Measurements from ENCODE around the gene RABGAP1L.
"Not testable (repeated sequence)": the region's sequence is repeated elsewhere in the genome, so short reads cannot be mapped to it uniquely, and the experiment has no call there.

Gene RABGAP1L

GRCh38 chr1:174266991-174267612 lies 107.8 kb downstream of the RABGAP1L start:
- in situ Hi-C loops (cut with HindIII; ENCODE audit: low pct_ligation_motif_present, low pct_unique_long_range_greater_than_20kb, low sequenced_read_pairs) = loop anchor here (25.0 kb wide), 1 partner anchor 470 kb away; no protein-coding TSS in a partner anchor

GRCh38 chr1:174269989-174270651 lies 110.8 kb downstream of the RABGAP1L start:
- DNase-seq = no peak
- in situ Hi-C loops (cut with HindIII; ENCODE audit: low pct_ligation_motif_present, low pct_unique_long_range_greater_than_20kb, low sequenced_read_pairs) = loop anchor here (25.0 kb wide), 1 partner anchor 467 kb away; no protein-coding TSS in a partner anchor

More at GRCh38 chr1:174266991-174267612, 107.8 kb downstream of the RABGAP1L start:
- no peak for DNase-seq

DNA sequence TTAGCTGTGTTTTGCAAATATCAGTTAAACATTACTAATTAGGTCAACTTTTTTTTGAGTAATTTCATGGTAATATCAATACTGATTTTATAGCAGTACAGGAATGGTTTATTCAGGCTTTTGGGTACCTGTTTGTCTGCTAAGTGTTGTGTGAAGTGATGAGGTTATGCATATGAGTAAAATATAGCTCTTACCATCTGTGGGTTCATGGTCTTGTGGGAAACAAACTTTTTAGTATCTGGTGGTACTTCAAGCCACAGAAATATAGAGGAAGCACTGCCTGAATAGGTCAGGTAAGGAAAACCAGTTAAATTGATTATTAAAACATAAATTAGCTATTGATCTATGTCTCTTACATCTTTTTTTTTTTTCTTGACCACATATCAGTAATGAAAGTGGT lies 113.9 kb downstream of the RABGAP1L start:
- no peak for DNase-seq

GRCh38 chr1:174273776-174274175 lies 114.5 kb downstream of the RABGAP1L start:
- in situ Hi-C loops (cut with HindIII; ENCODE audit: low pct_ligation_motif_present, low pct_unique_long_range_greater_than_20kb, low sequenced_read_pairs) = loop anchor here (25.0 kb wide), 1 partner anchor 464 kb away; no protein-coding TSS in a partner anchor
- no peak for DNase-seq

More for the DNA sequence above, 113.9 kb downstream of the RABGAP1L start:
- in situ Hi-C loops (cut with HindIII; ENCODE audit: low pct_ligation_motif_present, low pct_unique_long_range_greater_than_20kb, low sequenced_read_pairs) = loop anchor here (25.0 kb wide), 1 partner anchor 464 kb away; no protein-coding TSS in a partner anchor

GRCh38 chr1:174274452-174274851 lies 115.1 kb downstream of the RABGAP1L start:
- no peak for DNase-seq
- in situ Hi-C loops (cut with HindIII; ENCODE audit: low pct_ligation_motif_present, low pct_unique_long_range_greater_than_20kb, low sequenced_read_pairs) = loop anchor here (25.0 kb wide), 1 partner anchor 463 kb away; no protein-coding TSS in a partner anchor

- no peak for DNase-seq
- in situ Hi-C loops (cut with HindIII; ENCODE audit: low pct_ligation_motif_present, low pct_unique_long_range_greater_than_20kb, low sequenced_read_pairs) = loop anchor here (25.0 kb wide), 1 partner anchor 462 kb away; no protein-coding TSS in a partner anchor
Observed at GRCh38 chr1:174274884-174275283, 115.6 kb downstream of the RABGAP1L start.

- in situ Hi-C loops (cut with HindIII; ENCODE audit: low pct_ligation_motif_present, low pct_unique_long_range_greater_than_20kb, low sequenced_read_pairs) = no loop called here
- DNase-seq = no peak
Observed at GRCh38 chr1:174276087-174276486, 116.8 kb downstream of the RABGAP1L start.

- no peak for DNase-seq
- in situ Hi-C loops (cut with HindIII; ENCODE audit: low pct_ligation_motif_present, low pct_unique_long_range_greater_than_20kb, low sequenced_read_pairs) = no loop called here
Observed at GRCh38 chr1:174284052-174284451, 124.7 kb downstream of the RABGAP1L start.

- DNase-seq = no peak
- in situ Hi-C loops (cut with HindIII; ENCODE audit: low pct_ligation_motif_present, low pct_unique_long_range_greater_than_20kb, low sequenced_read_pairs) = no loop called here
Observed at GRCh38 chr1:174286042-174286441, 126.7 kb downstream of the RABGAP1L start.

- in situ Hi-C loops (cut with HindIII; ENCODE audit: low pct_ligation_motif_present, low pct_unique_long_range_greater_than_20kb, low sequenced_read_pairs) = no loop called here
- no peak for DNase-seq
Observed at GRCh38 chr1:174289644-174290310, 130.5 kb downstream of the RABGAP1L start.

DNA sequence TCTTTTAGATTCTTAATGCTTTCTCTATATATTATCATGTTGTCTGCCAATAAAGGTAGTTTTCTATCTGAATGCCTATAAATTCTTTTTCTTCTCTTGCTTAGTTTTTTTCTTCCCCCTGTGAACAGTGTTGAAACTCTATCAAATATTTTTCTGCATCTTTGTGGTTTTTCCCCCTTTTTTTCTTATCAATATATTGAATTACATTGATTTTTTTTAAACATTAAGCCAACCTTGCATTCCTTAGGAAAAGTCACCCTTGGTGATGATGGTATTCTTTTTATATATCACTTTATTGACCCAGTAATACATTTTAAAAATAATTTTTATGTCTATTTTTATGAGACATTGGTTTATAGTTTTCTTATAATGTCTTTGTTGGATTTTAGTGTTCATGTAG lies 131.7 kb downstream of the RABGAP1L start:
- no peak for DNase-seq
- in situ Hi-C loops (cut with HindIII; ENCODE audit: low pct_ligation_motif_present, low pct_unique_long_range_greater_than_20kb, low sequenced_read_pairs) = no loop called here

- in situ Hi-C loops (cut with HindIII; ENCODE audit: low pct_ligation_motif_present, low pct_unique_long_range_greater_than_20kb, low sequenced_read_pairs) = no loop called here
- no peak for DNase-seq
Observed at GRCh38 chr1:174296309-174296708, 137.0 kb downstream of the RABGAP1L start.

GRCh38 chr1:174297351-174297750 lies 138.0 kb downstream of the RABGAP1L start:
- no peak for DNase-seq
- in situ Hi-C loops (cut with HindIII; ENCODE audit: low pct_ligation_motif_present, low pct_unique_long_range_greater_than_20kb, low sequenced_read_pairs) = no loop called here

DNA sequence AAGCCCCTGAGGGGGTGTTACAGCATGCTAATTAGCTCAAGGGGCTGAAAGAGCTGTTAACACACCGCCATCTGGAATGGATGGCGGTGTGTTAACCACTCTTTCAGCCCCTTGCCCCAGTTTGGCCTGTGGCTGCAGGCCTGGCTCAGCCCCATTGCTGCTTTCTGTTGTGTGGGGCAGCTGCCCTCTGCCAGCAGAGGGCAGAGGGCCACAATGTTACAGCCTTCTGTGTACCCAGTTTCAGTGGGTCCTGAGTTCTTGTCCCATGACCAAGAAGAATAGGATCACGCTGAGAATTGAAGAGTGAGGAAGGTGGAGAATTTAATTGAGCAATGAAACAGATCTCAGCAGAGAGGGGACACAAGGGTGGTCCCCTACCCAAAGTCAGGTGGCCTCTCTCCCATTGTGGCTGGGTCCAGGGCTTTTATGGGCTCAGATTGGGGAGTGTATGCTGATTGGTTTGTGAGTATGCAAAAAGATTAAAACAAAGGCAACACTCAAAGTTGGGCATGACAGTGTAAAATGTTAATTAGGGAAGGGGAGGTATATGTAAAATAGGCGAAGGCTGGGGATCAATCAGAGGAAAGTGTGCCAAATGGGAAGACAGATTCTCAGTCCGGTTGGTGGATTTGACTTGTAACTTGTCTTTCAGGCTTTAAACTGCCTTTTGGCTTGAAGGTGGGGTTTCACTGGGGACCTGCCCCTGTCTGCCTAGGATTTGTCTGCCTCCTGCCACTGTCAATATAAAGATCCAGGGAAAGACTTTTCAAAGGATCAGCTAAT lies 142.2 kb downstream of the RABGAP1L start:
- no peak for DNase-seq
- in situ Hi-C loops (cut with HindIII; ENCODE audit: low pct_ligation_motif_present, low pct_unique_long_range_greater_than_20kb, low sequenced_read_pairs) = no loop called here

GRCh38 chr1:174308604-174309003 lies 149.3 kb downstream of the RABGAP1L start:
- DNase-seq = no peak
- in situ Hi-C loops (cut with HindIII; ENCODE audit: low pct_ligation_motif_present, low pct_unique_long_range_greater_than_20kb, low sequenced_read_pairs) = no loop called here

DNA sequence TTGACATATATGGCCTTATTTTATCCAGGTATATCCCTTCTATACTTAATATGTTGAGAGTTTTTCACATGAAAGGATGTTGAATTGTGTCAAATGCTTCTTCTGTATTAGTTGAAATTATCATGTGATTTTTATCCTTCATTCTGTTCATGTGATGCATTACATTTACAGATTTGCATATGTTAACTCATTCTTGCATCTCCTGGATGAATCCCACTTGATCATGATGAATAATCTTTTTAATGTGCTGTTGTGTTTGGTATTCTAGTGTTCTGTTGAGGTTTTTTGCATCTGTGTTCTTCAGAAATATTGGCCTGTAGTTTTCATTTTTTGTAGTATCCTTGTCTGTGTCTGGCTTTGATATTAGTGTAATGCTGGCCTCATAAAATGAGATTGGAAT lies 150.2 kb downstream of the RABGAP1L start:
- DNase-seq = no peak
- in situ Hi-C loops (cut with HindIII; ENCODE audit: low pct_ligation_motif_present, low pct_unique_long_range_greater_than_20kb, low sequenced_read_pairs) = no loop called here

DNA sequence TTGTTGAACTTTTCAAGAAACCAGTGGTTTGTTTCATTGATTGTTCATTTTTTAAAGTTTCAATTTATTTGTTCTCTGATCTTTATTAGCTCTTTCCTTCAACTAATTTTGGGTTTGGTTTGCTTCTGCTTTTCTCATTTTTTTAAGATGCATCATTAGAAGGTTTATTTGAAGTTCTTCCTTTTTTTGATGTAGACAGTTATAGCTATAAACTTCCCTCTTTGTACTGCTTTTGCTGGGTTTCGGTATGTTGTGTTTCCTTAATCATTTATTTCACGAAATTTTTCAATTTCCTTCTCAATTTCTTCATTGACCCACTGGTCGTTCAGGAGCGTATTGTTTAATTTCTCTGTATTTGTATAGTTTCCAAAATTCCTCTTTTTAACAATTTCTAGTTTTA lies 155.1 kb downstream of the RABGAP1L start:
- no peak for DNase-seq
- in situ Hi-C loops (cut with HindIII; ENCODE audit: low pct_ligation_motif_present, low pct_unique_long_range_greater_than_20kb, low sequenced_read_pairs) = no loop called here

- in situ Hi-C loops (cut with HindIII; ENCODE audit: low pct_ligation_motif_present, low pct_unique_long_range_greater_than_20kb, low sequenced_read_pairs) = no loop called here
- no peak for DNase-seq
Observed at GRCh38 chr1:174315239-174315638, 155.9 kb downstream of the RABGAP1L start.

DNA sequence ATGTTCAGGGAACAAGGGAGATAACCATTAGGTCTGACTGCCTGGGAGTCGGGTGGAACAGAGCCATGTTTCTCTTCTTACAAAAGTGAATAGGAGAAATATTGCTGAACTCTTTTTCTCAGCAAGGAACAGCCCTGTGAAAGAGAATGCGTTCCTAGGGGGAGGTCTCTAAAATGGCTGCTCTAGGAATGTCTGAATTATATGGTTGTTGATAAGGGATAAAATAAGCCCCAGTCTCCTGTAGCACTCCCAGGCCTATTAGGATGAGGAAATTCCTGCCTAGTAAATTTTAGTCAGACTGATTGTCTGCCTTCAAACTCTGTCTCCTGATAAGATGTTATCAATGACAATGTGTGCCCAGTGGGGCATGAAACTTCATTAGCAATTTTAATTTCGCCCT lies 161.6 kb downstream of the RABGAP1L start:
- DNase-seq; in situ Hi-C loops (cut with HindIII; ENCODE audit: low pct_ligation_motif_present, low pct_unique_long_range_greater_than_20kb, low sequenced_read_pairs): not testable (repeated sequence)
